ENCODE data around the gene CMTM6.

GRCh38 chr3:32500231-32500630 lies 2.4 kb downstream of the CMTM6 start:
- TF ChIP-seq GATA3 (IDR thresholded peaks at IDR 0.05; ENCODE audit: low read depth, low read length) (no peak), GATA2 (IDR thresholded peaks at IDR 0.05; ENCODE audit: low read depth, low read length) (no peak)

Data from SH-SY5Y (cell line).